ENCODE measurements around the gene XIAP.

GRCh38 chrX:123817288-123817894 is 42.5 kb upstream of the XIAP start:
- TF ChIP-seq CTCF (IDR thresholded peaks at IDR 0.05; ENCODE audit: insufficient read depth, low read depth, low read length) = no peak
- no peak for TF ChIP-seq EZH2 (IDR thresholded peaks at IDR 0.05; ENCODE audit: insufficient read depth, low read length)

All from astrocyte (in vitro differentiated cells and primary cell).